NCI-H748 (cell line): ENCODE results near the gene CFH.
"Not testable (repeated sequence)": the region's sequence is repeated elsewhere in the genome, so short reads cannot be mapped to it uniquely, and the experiment has no call there.

Source experiments
- DNase-seq: peaks from one replicate; lab custom pipeline; 2025; ENCODE audit not compliant: unreplicated experiment; lab: John Stamatoyannopoulos, UW

The CFH gene

GRCh38 chr1:196651637-196652215, at the start of gene CFH:
TSS of gene CFH (plus strand) at chr1:196652043. CDS start at chr1:196652118, 75 bp downstream.
- no peak for DNase-seq

DNA sequence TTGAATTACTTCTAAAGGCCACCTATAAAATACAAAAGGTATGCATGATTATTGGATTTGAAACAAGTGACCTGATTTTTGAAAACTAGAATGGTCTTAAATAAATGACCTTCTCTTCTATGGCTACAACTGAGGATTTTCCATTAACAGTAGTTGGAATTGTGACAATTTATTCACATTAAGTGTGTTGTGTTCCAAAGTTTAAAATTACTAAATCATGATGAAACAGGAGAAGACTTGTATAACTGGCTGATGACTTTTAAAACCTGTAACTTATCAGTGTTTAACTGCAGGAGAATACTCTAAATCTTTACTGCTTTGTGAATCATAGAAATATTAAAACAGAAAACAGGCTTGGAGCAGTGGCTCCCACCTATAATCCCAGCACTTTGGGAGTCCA, 48.2 kb upstream of the CFH start:
- DNase-seq, result no peak

DNA sequence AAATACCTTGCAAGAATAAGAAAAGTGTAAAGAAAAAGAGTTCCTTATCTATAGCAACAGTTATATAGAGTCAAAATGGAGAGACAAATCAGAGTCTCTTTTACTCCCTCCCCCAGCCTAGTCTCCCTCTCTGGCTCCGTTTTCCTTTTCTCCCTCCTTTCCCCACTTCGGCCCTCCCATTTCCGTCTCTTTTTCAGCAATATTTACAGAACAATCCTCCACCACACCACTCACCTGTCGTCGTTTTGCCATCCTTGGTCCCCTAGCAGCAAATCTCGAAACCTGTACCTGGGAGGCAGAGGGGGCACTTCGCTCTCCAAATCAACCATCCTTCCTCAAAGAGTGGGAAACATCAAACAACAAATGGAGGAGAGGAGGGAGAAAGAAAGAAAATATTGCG, 43.9 kb upstream of the CFH start:
- DNase-seq, result peak; percentile 75

DNA sequence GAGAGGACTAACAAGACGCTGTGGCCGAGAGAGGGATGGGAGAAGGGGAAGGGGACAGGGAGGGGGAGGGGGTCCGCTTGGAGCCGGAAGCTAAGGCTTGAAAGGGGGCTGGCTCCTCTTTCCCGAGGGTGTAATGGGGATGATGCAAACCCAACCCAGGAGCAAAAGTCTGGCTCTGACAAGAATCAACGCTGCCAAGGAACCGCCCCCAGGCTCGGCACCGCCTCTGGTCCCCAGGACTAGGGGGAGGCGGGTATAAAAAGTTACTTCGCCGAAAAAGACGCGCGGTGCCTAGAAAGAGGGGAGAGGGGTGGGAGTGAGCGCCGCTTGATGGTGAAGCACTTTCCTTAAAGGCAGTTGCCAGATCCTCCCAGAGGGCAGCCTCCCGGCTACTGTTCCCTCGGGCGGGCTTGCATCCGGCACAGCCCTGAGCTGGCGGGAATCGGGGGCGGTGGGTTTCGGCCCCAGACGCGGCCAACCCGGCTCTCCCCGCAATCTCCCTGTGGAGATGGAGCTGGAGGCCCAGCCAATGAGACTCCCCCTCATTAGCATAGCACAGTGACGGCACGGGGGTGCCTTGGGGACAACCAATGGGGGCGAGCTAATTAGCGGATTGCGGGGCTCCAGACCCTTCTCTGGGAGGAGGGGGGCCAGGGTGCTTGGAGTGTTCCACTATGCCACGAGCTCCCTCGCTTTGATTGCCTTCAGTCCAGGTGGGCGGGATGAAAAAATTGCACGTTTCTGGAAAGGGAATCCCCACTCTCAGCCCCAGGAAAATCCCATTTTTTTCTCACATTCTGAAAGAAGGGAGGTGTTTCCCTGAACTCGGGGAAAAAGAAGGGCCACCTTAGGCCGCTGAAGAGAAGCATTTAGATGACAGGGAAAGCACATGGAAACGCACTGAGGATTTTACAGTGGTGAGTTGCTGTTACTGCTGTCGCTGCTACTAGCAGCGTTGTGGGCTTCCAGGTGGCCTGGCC, 43.2 kb upstream of the CFH start, which contains the start of gene KCNT2:
Gene KCNT2, minus strand, starts transcription at position 51 of the 980 bp plus-strand sequence. CDS start 131 bp downstream, outside the sequence.
- DNase-seq, result peak; percentile 97

- no peak for DNase-seq
These were observed 42.5 kb upstream of the CFH start for GRCh38 chr1:196609370-196609737.

DNA sequence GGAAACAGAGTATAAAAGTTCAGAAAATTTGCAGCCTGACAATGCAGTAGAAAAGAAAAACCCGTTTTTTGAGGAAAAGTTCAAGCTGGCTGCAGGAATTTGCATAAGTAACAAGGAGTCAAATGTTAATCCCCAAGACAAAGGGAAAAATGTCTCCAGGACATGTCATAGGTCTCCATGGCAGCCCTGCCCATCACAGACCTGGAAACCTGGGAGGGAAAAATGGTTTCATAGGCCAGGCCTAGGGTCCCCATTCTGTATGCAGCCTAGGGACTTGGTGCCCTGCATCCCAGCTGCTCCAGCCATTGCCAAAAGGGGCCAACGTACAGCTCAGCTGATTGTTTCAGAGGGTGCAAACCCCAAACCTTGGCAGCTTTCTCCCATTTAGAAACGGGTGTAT, 40.0 kb upstream of the CFH start:
- no peak for DNase-seq

DNA sequence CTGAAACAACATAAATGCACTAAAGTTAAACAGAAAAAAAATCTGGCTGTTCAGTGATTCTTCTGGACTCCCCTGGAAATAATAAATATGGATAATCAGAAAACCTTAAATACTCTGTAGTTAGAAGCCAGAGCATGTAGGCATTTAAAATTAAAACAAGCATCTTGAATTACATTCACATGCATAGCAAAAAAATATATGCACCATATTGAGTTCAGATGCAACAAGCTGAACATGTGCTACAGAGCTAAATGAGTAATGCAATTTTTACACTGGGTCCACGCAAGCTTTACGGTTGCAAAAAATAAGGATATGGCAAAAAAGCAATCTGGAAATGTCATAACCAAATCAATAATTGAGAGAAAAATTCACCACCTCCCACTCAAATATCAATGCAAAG, 32.1 kb upstream of the CFH start:
- DNase-seq, result no peak

GRCh38 chr1:196623079-196623478, 28.8 kb upstream of the CFH start:
- no peak for DNase-seq

- DNase-seq, result no peak
These were observed 23.0 kb upstream of the CFH start for GRCh38 chr1:196628838-196629237.

- no peak for DNase-seq
These were observed 14.2 kb upstream of the CFH start for GRCh38 chr1:196637606-196638005.

DNA sequence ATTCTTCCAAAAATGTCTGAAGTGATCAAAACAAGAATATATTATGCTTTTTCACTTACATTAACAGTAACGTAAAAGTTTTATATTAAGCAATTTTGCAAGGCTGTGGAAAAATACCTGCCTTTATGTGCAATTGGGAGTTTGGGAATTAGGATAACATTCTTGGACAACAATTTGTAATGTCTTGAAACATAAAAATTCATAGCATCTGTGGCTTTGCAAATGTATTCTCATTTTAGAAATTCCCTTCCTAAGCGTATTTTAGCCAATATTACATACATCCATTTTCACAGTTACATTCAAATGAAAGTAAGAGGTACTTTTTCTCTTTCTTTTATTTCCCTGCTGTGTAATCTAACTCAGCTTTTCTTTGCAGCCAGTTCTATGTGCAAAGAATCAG, 13.4 kb upstream of the CFH start:
- DNase-seq, result no peak

GRCh38 chr1:196639291-196639690, 12.6 kb upstream of the CFH start:
- not testable (repeated sequence) for DNase-seq

GRCh38 chr1:196640976-196641375, 10.9 kb upstream of the CFH start:
- DNase-seq, result no peak

GRCh38 chr1:196649990-196650389, 1.9 kb upstream of the CFH start:
- DNase-seq, result no peak

DNA sequence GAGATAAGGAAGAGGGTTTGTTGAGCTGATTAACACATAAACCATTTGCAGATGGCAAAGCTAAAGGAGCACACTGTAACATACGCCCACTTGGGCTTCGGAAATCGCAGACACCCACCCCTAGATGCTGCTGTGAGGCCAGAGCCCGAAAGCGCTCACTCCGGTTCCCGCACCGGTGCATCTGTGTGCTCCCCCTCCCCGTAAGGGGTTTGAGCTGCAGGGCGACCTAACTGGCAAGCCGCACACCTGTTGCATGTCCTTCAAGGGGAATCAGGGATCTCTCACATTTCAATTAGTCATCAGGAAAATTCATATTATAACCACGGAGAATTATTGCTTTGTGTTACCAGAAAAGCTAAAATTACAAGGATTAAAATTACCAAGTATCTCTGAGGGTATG, 1.4 kb upstream of the CFH start:
- DNase-seq, result no peak

- DNase-seq, result no peak
These were observed 764 bp upstream of the CFH start for GRCh38 chr1:196651079-196651478.

DNA sequence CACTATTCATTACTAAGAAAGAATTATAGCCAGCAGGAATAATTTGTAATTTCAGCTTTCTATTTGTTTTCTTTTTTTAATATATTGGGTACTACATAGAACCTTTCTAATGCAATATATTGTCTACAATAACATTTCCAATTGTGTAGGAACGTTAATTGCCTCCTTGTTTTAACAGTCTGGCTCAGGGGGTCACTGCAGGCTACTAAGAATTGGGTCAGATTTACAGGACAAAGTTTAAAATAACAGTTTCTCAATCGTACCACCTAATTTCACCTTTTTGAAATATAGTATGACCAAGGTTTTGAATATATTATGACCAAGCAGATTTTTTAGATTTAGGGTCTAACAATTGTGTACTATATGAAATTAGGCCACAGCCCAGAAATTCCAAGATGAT, 2.4 kb downstream of the CFH start:
- DNase-seq, result no peak

DNA sequence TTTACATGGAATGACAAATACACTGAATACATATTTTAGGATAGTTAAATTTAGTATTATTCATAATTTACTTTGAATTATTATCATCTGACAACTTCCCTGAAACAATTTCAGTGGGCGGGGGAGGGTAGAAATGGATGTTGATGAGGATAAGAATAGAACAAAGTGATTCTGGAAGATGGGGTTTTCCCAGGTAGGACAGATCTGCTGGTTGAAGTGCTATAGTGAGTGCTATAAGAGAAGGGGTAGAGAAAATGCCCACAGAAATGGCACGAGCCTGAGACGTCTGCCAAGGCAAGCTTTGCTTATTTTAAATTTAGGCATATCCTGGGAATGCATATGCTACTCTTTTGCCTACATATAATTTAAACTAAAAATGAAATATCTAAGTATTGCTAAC, 3.2 kb downstream of the CFH start:
- no peak for DNase-seq

DNA sequence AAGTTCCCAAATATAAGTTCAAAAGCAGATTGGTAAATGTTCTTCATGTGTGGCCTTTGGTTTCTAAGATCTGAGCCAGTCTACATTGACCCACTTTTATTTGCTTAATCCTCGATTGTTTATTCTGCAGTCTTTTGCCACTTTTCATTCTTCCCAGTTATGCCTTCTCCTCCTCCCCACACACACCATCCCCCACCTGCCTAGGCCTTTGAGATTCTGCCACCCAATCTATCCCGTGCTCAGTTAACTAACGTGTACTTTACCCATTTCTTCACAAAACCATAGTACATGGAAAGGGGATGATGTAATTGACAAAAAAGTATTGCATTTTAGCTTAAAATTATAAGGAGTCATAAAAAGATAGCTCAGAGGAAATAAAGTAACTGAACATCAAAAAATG, 3.7 kb downstream of the CFH start:
- no peak for DNase-seq

DNA sequence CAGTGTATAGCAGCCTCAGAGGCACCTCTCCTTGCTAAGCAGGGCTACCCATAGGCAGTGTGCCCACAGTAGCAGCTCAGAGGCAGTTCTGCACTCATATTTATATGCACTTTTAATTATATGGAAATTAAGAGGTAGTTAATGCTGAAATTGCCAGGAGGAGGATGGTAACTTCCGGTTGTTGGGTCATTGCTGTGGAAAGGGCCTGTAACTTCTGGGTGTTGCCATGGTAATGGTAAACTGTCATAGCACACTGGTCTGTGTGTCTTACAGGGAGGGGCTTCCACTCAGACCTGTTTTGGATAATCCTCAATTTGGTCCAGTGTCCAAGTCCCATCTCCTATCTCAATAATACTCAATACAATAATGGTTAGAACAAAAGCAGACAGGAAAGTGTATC, 7.6 kb downstream of the CFH start:
- DNase-seq, result peak; percentile 4

GRCh38 chr1:196660272-196660671, 8.4 kb downstream of the CFH start:
- DNase-seq, result no peak

DNA sequence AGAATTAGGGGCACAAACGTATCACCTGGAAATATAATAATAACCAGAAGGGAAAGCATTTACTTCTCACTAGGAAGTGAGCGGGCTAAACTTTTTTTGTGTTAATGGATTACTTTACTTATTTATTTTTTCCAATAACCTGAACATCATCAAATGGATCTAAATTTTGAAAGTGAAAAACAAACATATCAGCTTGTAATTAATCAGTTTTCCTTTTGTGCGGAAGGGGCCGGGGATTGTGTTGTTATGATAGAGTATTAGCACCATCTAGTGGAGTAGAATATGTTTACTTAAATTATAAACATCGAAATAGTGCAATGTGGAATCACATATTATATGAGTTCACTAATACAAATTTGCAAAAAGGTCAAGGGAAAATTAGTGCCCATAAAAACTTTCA, 9.0 kb downstream of the CFH start:
- peak; percentile 43 for DNase-seq
